ENCODE results near the gene PJA2.
"Not testable (repeated sequence)": the region's sequence is repeated elsewhere in the genome, so short reads cannot be mapped to it uniquely, and the experiment has no call there.

Gene PJA2

DNA sequence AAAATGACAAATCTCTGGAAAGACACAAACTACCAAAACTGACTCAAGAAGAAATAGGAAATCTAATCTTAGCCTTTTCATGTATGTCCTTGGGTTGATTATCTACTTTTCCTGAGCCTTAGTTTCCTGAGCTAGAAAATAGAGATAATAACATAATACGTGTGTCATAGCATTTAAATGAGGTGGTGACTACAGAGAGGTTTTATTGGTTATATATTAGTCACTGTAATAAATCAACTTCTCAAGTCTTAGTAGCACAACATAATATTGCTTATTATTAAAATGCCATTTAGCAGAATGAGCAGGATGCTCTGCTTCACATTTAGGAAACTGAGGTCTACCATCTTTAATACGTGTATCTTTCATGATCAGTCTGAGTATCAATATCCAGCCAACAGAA lies 7.1 kb upstream of the PJA2 start:
- TF ChIP-seq, protein P1, sequence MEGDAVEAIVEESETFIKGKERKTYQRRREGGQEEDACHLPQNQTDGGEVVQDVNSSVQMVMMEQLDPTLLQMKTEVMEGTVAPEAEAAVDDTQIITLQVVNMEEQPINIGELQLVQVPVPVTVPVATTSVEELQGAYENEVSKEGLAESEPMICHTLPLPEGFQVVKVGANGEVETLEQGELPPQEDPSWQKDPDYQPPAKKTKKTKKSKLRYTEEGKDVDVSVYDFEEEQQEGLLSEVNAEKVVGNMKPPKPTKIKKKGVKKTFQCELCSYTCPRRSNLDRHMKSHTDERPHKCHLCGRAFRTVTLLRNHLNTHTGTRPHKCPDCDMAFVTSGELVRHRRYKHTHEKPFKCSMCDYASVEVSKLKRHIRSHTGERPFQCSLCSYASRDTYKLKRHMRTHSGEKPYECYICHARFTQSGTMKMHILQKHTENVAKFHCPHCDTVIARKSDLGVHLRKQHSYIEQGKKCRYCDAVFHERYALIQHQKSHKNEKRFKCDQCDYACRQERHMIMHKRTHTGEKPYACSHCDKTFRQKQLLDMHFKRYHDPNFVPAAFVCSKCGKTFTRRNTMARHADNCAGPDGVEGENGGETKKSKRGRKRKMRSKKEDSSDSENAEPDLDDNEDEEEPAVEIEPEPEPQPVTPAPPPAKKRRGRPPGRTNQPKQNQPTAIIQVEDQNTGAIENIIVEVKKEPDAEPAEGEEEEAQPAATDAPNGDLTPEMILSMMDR (IDR thresholded peaks at IDR 0.05; ENCODE audit: low read depth, low read length) = no peak
- H3K4me3 ChIP-seq (ENCODE audit: low read depth, low read length) = no peak overlapping the region

DNA sequence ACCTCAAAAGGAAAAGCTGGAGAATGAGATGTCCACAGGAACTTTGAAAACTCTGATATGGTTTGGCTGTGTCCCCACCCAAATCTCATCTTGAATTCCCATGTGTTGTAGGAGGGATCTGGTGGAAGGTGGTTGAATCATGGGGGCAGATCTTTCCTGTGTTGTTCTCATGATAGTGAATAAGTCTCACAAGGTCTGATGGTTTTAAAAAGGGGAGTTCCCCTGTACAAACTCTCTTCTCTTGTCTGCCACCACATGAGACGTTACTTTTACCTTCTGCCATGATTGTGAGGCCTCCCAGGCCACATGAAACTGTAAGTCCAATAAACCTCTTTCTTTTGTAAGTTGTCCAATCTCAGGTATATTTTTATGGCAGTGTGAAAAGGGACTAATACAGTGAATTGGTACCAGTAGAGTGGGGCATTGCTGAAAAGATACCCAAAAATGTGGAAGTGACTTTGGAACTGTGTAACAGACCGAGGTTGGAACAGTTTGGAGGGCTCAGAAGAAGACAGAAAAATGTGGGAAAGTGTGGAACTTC lies 4.2 kb upstream of the PJA2 start:
- H3K4me3 ChIP-seq (ENCODE audit: low read depth, low read length) = not testable (repeated sequence)

DNA sequence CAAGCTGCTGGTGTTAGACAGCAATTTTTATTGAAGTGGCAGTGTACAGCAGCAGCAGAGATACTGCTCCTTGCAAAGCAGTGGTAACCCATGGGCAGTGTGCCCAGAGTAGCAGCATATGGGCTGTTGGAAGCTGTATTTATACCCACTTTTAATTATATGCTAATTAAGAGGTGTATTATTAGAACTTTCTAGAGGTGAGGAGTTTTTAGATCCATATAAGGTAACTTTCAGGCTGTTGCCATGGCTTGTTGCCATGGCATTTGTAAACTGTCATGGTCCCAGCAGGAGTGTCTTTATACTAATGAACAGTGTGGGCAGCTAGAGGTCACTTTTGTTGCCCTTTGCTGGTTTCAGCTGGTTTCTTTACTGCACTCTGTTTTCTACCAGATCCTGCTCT lies 3.7 kb upstream of the PJA2 start:
- no peak overlapping the region for H3K4me3 ChIP-seq (ENCODE audit: low read depth, low read length)
- TF ChIP-seq, protein P1 (IDR thresholded peaks at IDR 0.05; ENCODE audit: low read depth, low read length) = no peak

DNA sequence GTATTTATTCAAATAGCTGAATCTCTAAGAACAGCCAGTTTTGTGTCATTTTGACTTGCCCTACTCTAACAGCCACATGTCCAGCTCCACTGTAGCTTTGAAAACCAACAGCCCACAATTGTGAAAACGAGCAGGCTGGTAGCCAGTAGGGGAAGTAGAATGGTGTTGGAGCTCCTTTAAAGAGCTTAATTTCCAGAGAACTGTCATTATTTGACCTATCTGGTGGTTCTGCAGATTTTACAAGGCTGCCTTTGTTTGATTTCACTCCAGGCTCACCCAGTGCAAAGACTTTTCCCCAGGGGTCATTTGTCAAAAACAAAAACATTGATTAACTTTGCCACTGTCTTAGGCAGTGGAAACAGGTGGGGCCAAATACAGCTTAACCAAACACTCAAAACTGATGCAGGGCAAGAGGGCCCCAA lies 3.2 kb upstream of the PJA2 start:
- H3K4me3 ChIP-seq (ENCODE audit: low read depth, low read length) = no peak overlapping the region
- TF ChIP-seq, protein P1 (IDR thresholded peaks at IDR 0.05; ENCODE audit: low read depth, low read length) = no peak

DNA sequence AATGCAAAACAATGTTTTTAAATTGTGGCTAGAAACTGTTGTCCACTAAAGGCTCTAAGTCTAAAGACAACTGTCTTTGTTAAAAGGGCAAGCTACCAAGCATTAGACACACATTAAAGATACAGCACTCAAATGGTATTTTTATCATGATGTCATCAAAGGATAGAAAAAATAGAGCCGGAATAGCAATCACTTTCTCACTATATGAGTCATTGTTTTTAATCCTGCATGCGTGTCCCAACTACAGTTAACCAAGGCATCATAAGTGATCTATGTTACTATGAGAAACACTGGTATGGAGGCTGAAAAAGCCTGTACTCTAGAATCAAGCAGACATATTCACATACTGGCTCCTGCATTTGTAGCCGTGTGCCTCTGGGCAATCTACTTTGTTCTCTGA lies 1.9 kb upstream of the PJA2 start:
- no peak overlapping the region for H3K4me3 ChIP-seq (ENCODE audit: low read depth, low read length)
- TF ChIP-seq, protein P1 (IDR thresholded peaks at IDR 0.05; ENCODE audit: low read depth, low read length) = no peak

DNA sequence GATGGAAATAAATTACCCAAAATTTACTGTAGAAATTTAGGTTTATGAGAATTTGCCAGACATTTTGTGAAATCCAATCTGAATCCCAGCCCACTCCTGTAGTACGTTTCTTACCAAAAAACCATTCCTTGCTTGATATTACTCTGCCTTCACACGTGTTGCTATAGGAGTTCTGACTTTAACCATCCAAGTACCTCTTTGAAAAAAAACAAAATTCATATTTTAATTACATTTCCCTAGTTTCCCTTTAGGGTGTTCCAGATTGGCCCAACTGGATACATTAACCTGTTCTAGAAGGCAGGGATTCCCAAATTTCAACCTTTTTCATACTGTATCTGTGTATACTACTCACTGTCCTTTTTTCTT lies 1.4 kb upstream of the PJA2 start:
- TF ChIP-seq, protein P1 (IDR thresholded peaks at IDR 0.05; ENCODE audit: low read depth, low read length) = no peak
- peak overlapping the region; percentile 64 for H3K4me3 ChIP-seq (ENCODE audit: low read depth, low read length)

DNA sequence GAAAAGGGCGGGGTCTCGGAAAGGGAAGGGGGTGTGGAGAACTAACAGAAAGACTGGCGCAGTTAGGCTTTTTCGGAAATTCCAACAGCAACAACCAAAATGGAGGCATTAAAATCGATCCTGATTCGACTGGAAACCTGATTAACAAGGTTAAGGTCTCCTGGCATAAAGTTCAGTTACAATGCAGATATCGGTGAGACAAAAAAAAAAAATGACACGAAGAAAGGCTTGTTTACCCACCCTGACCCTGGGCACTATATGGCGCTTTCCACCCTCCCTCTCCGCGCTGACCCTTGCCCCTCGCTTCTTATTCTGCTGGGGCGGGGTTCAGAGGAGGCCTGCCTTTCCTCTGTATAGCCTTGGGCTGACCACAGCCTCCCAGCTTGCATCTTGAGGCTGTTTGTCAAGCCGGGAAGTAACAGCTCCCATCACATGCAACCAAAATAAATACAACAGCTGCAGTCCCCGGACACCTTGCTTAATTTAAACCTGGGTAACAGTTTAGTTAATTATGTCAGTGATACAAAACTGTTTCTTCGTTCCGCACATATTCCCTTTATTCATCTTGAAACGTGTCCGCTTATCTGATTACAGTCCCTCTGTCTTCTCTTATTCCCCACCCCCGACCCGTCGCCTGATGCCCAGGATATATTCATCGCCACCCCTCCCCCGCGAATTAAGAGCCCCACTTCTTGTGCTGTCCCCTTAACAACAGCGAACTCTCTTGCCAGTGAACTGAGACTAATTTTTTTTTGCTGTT lies 795 bp upstream of the PJA2 start:
- TF ChIP-seq, protein P1 (IDR thresholded peaks at IDR 0.05; ENCODE audit: low read depth, low read length) = no peak
- peak overlapping the region; percentile 64 for H3K4me3 ChIP-seq (ENCODE audit: low read depth, low read length)

Data from WI38 (cell line).